ENCODE results near the gene TIMP2.

DNA sequence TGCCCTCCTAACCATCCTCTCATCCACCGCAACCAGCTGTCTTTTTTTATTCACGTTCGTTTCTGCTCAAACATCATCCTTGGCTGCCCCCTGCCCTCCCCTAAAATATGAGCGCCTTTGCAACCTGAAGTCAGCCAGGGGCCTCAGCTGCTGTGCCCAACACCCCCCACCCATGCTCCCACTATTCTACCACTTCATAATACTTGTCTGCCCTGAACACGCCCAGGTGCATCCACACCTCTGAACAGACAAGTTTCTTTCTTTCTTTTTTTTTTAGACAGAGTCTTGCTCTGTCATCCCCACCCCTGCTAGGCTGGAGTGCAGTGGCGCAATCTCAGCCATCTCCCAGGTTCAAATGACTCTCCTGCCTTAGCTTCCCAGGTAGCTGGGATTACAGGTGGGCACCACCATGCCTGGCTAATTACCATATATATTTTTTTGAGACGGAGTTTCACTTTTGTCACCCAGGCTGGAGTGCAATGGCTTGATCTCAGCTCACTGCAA is 49.0 kb downstream of the TIMP2 start:
- TF ChIP-seq CBFB (CRISPR knock-in tag; IDR thresholded peaks at IDR 0.05), result no peak
- no peak for TF ChIP-seq MAX (IDR thresholded peaks at IDR 0.05)
- no peak for TF ChIP-seq HES4 (CRISPR knock-in tag; IDR thresholded peaks at IDR 0.05; ENCODE audit: borderline replicate concordance)
- TF ChIP-seq CREB1 (IDR thresholded peaks at IDR 0.05), result no peak
- TF ChIP-seq CREB1 (CRISPR knock-in tag; IDR thresholded peaks at IDR 0.05), result no peak
- no peak for TF ChIP-seq CTCF (CRISPR knock-in tag; IDR thresholded peaks at IDR 0.05)
- TF ChIP-seq FOXK2 (IDR thresholded peaks at IDR 0.05), result no peak
- TF ChIP-seq, protein P1, sequence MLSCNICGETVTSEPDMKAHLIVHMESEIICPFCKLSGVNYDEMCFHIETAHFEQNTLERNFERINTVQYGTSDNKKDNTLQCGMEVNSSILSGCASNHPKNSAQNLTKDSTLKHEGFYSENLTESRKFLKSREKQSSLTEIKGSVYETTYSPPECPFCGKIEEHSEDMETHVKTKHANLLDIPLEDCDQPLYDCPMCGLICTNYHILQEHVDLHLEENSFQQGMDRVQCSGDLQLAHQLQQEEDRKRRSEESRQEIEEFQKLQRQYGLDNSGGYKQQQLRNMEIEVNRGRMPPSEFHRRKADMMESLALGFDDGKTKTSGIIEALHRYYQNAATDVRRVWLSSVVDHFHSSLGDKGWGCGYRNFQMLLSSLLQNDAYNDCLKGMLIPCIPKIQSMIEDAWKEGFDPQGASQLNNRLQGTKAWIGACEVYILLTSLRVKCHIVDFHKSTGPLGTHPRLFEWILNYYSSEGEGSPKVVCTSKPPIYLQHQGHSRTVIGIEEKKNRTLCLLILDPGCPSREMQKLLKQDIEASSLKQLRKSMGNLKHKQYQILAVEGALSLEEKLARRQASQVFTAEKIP (CRISPR knock-in tag; IDR thresholded peaks at IDR 0.05; ENCODE audit: borderline replicate concordance), result no peak
